GM19025 (cell line): ENCODE measurements around the gene FBXL2.
"Not testable (repeated sequence)": the region's sequence is repeated elsewhere in the genome, so short reads cannot be mapped to it uniquely, and the experiment has no call there.

Experiments
- ATAC-seq: cut with Tn5 transposase; IDR thresholded peaks from one replicate; pipeline ENCODE4 v1.9.1; 2021; ENCODE audit warnings: mild to moderate bottlenecking, low read depth, moderate library complexity; ENCODE audit not compliant: unreplicated experiment

The FBXL2 gene

GRCh38 chr3:33380653-33381052 is 103.4 kb downstream of the FBXL2 start:
- ATAC-seq = no peak

DNA sequence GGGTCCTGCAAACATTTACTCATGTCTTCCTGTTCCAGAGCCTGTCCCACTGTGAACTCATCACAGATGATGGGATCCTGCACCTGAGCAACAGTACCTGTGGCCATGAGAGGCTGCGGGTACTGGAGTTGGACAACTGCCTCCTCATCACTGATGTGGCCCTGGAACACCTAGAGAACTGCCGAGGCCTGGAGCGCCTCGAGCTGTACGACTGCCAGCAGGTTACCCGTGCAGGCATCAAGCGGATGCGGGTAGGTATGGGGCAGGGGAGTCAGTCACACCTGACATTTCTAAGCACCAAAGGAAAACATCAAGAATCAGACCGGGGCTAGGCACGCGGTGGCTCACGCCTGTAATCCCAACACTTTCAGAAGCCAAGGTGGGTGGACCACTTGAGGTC is 106.7 kb downstream of the FBXL2 start:
- no peak for ATAC-seq

- ATAC-seq = no peak
Measured at GRCh38 chr3:33385423-33385822, 108.2 kb downstream of the FBXL2 start.

DNA sequence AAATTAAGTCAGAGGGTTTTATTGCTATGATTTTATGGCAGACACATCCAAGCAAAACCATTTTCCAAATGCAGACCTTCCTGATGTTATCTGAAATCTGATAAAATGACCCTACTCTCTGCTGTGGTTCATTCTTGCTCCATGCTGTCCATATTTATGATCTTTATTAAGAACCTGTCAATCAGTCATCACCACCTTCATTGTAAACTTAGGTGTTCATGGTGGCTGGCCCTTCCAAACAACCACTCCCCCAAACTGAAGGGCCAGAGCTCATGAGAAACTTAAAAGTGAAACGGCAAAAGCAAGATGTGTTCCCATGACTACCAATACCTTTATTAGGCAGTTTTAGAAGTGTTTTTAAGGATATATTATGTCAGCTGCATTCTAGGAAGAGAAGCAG is 109.4 kb downstream of the FBXL2 start:
- no peak for ATAC-seq

DNA sequence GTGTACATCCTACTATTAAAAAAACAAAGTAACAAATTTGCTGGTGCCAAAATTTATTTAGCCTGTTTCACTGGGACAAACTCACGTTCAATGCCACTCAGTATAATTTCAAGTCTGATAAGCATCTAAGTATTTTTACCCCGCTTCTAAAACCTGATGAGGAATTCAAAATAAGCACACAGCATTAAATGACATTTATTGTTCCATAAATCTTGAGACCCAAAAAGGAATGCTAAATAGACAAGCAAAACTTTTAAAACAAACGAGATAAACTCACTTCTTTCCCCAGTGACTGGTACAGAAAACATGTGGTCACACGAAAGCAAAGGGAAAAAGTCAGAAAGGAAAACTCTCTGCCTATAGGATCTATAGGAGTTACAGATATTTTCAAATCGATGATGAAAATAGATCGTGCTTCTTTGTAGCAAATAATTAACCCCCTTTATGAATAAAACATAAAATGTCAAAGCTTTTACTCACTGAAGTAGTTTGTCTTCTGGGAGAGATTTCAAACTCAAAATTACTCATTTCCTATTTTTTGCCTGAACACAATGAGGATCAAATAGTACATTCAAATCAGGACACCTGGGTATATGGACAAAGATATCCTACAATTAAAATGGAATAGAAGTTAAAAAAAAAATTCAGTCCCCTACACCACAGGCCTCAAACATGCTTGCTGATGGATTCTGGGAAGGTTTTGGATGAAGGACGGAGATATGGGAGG is 111.3 kb downstream of the FBXL2 start:
- ATAC-seq = no peak

DNA sequence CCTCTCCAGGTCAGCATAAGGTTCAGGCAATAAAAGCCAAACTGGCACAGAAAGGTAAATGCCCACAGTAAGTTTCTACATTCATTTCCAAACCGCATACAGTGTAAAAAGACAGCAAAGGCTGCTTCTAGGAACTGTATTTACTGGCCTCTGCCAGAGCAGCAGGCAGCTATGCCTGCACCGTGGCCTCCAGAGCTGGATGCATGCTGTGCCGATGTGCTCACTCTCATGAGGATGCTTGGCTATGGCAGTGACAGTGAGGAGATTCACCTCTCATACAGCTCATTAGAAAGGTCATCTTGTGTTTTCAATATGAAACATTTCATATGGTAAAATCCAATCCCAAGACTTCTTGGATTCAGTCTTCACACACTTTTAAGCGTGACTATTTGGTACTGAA is 112.7 kb downstream of the FBXL2 start:
- ATAC-seq = no peak

DNA sequence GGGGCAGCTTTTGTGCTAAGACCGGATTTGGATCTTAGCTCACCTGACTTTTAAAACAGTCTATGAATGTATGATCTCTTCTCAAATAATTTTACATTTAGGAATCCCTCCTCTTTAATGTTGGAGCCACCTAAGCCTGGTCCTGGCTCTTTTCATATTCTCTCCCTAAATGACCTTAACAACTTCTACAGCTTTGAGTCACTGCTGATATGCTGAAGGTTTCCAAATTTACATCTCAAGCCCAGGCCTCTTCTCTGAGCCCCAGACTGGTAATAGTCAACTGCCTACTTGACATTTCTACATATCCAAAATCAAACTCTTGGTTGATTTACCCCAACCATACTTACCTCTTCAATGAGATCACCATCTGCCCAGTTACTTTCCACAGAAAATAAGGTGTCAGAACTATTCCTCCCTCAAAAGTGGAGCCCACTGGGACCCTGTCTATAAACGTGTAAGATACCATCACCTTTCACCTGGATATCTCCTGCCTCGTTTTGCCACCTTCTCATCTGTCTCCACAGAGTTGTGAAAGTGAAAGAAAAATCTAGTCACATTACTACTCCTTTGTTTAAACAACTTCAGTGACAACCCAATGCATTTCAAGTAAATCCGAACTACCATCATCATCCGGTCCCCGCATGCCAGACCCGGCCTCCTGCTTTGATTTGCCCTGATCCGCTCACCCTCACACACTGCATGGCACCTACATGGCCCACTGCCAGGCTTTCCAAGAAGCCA is 114.2 kb downstream of the FBXL2 start:
- no peak for ATAC-seq

DNA sequence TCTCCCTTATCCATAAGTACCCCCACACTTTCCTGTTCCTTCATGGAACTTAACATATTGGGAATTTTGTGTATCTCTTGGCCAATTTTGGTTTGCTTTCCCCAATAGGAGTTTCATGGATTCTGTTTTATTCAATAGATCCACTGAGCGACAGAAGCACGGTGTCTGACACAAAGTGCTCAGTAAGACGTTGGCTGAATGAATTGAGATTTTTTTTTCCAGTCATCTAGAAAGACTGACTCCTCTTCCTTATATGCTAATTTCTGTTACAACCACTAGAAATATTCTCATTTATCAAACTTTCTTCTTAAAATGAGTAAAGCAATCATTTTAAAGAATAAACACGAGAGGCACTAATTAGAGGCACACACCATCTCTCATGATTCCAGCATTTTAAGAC is 114.9 kb downstream of the FBXL2 start:
- ATAC-seq = no peak

GRCh38 chr3:33392703-33393125 is 115.5 kb downstream of the FBXL2 start:
- no peak for ATAC-seq

DNA sequence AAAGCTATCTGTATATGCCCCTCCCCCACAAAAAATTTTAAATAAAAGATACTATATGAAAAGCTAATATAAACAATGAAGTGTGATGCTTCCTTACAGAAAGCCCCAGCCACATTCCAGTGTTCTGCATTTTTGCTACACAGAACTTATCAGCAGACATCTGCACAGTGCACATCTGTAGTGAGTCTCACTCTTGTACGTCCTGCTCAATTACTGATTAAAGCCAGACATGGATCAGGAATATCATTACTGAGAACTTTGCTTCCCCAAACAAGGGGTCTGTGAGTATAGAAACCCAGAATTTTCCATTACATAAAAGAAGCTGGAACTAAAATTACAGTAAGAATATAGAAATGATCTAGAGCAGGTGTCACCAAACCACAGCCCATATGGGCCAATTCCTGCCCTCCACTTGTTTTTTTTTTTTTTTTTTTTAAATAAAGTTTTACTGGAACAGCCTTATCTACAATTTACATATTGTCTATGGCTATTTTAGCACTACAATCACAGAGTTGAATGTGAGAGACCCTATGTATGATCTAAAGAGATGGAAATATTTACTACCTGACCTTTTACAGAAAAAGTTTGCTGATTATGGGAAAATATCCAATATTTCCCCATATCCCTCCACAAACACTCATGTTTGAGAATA is 117.3 kb downstream of the FBXL2 start:
- no peak for ATAC-seq

GRCh38 chr3:33395900-33396299 is 118.7 kb downstream of the FBXL2 start:
- ATAC-seq = no peak

- ATAC-seq = no peak
Measured at GRCh38 chr3:33398410-33398809, 121.2 kb downstream of the FBXL2 start.

DNA sequence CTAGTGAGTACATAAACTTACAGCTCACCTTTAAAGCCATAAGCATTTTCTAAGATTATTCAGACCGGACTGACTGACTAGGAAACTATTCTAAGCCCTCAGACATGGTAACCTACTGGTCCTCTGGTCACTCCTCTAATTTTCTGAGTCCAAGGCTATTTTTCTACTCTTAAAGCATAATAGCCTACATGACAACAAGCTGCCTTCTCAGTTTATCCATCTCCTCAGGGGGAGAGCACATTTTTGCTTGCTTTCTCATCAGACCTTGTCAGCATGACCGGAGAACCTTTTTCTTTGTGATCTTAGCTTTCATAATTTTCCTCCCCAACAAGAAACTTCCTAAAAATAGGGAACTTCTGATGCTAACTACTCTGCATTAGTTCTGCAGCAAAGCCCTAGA is 124.5 kb downstream of the FBXL2 start:
- ATAC-seq = no peak

GRCh38 chr3:33402936-33403335 is 125.7 kb downstream of the FBXL2 start:
- no peak for ATAC-seq

DNA sequence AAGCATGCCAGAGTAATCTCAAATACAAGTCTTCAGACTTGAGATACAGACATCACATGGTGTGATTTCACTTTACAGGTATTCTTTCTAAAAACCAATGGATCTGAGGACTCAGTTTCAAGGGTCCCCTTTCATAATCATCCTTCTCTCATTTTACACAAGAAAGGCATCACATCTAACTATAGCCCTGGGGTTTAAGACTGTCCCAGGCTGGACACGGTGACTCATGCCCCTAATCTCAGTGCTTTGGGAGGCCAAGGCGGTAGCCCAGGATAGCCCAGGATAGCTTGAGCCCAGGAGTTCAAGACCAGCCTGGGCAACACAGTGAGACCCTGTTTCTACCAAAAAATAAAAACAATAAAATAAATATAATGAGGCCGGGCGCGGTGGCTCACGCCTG is 126.5 kb downstream of the FBXL2 start:
- ATAC-seq = no peak

DNA sequence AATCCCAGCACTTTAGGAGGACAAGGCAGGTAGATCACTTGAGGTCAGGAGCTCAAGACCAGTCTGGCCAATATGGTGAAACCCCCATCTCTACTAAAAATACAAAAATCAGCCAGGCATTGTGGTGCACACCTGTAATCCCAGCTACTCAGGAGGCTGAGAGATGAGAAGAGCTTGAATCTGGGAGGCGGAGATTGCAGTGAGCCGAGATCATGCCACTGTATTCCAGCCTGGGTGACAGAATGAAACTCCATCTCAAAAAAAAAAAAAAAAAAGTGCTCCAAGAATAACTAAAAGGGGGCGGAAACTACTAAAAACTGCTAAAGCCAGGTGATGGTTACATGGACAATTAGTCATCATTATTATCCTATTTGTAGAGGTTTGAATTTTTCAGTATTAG is 133.6 kb downstream of the FBXL2 start:
- ATAC-seq = not testable (repeated sequence)

DNA sequence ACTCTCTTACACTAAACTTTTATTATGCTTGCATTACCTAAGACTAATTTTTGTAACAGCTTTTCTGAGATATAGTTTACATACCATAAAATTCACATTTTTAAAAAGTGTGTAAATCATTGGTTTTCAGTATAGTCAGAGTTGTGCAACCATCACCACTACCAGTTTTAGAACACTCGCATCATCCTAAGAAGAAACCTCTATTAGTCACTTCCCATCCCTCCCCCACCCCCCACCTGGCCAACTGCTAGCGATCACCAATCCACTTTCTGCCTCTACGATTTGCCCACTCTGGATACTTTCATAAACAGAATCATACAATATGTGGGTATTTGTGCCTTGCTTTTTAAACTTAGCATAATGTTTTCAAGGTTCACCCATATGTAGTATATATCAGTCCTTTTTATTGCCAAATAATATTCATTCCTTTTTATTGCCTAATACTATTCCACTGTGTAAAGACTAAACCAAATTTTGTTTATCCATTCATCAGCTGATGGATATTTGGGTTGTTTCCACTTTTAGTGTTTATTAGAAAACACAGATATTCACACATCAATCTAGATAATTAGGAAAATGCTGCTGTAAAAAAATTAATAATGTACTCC is 139.9 kb downstream of the FBXL2 start:
- no peak for ATAC-seq

DNA sequence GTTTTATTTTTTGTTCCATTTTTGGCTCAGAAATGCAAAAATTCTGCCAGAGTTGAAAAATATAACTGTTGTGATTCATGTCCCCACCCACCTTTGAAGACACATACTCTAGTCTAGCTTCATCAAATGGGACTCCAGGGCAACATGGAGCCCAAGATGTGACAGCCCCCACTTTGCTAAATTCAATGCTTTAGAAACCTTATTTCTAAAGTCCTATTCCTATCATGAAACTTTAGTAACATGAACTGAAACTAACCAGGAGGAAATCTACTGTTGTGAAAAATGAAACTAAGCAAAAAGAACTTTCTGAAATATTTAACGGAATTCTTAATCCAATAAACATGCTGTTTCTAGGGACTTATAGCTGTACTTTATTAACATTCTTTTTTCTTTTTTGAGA is 142.7 kb downstream of the FBXL2 start:
- no peak for ATAC-seq

DNA sequence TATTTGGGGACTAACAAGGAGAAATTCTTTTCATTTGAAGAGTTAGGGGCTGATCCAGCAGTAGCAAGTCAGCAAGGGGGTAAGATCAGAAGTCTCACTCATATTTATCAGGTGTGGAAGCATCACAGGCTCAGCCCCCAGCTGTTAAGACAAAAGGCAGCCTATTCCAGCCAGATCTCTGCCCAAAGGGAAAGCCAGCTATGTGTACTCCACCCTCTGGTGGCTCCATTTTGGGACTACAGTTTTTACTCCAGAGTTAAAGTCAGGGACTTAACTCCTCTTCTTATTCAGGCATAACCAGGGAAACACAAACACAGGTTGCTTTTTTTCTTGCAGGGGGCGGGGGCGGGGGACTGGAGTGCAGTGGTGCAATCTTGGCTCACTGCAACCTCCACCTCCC is 143.7 kb downstream of the FBXL2 start:
- no peak for ATAC-seq

GRCh38 chr3:33424606-33425452 is 147.6 kb downstream of the FBXL2 start:
- no peak for ATAC-seq
